Neutrophil (primary cell): ENCODE measurements around the gene DCDC2C.

Source experiments
- H3K27ac ChIP-seq: fragments of 200-600 bp; sonication (generic); 2 replicates; pipeline ENCODE4 v1.5.1; 2016; ENCODE audit warnings: mild to moderate bottlenecking, moderate library complexity
- H3K27me3 ChIP-seq: fragments of 200-600 bp; sonication (generic); 2 replicates; pipeline ENCODE4 v1.6.0; 2016; ENCODE audit warnings: mild to moderate bottlenecking
- H3K36me3 ChIP-seq: fragments of 200-600 bp; sonication (generic); 2 replicates; pipeline ENCODE4 v1.5.1; 2017
- H3K4me1 ChIP-seq, 2 experiments: fragments of 200-600 bp in 1 of 2; sonication (generic) in 1 of 2; 1 replicate in 1 of 2; 2 replicates in 1 of 2; pipeline versions ENCODE4 v1.5.1 to v1.6.1; 2013 to 2016; ENCODE audit warnings: low read depth in 1 of 2, low read length in 1 of 2, mild to moderate bottlenecking in 1 of 2, moderate library complexity in 1 of 2; ENCODE audit not compliant: control insufficient read depth in 1 of 2, insufficient read depth in 1 of 2
- H3K4me3 ChIP-seq, 2 experiments: fragments of 200-600 bp in 1 of 2; sonication (generic) in 1 of 2; 1 replicate in 1 of 2; 2 replicates in 1 of 2; pipeline ENCODE4 v1.5.1; 2013 to 2016; ENCODE audit warnings: low read depth in 1 of 2, low read length in 1 of 2, mild to moderate bottlenecking in 1 of 2, moderate library complexity in 1 of 2
- H3K9me3 ChIP-seq: fragments of 200-600 bp; sonication (generic); 2 replicates; pipeline ENCODE4 v1.5.1; 2016
- CTCF ChIP-seq: fragments of 200-600 bp; sonication (generic); IDR thresholded peaks from 2 replicates; pipeline ENCODE4 v1.5.1; 2016; ENCODE audit warnings: antibody characterized with exemption

The DCDC2C gene

GRCh38 chr2:3743951-3744555, 40.7 kb downstream of the DCDC2C start:
- H3K27me3 ChIP-seq: no peaks in the 10 kb centered on the region
- H3K4me3 ChIP-seq: no peak overlapping the region
- no peaks in the 10 kb centered on the region for H3K4me1 ChIP-seq
- TF ChIP-seq CTCF: no peak
- no peaks in the 10 kb centered on the region for H3K36me3 ChIP-seq
- no peak overlapping the region for H3K27ac ChIP-seq
- no peaks in the 10 kb centered on the region for H3K9me3 ChIP-seq

- no peaks in the 10 kb centered on the region for H3K36me3 ChIP-seq
- H3K4me1 ChIP-seq: peaks cover 0 to 2% of the 10 kb centered on the region in 2 experiments
- H3K9me3 ChIP-seq: no peaks in the 10 kb centered on the region
- no peak overlapping the region for H3K27ac ChIP-seq
- H3K27me3 ChIP-seq: no peaks in the 10 kb centered on the region
- H3K4me3 ChIP-seq: no peak overlapping the region
- no peak for TF ChIP-seq CTCF
Measured at GRCh38 chr2:3745920-3746319, 42.5 kb downstream of the DCDC2C start.

- H3K4me3 ChIP-seq: no peak overlapping the region
- TF ChIP-seq CTCF: no peak
- H3K9me3 ChIP-seq: no peaks in the 10 kb centered on the region
- H3K27me3 ChIP-seq: no peaks in the 10 kb centered on the region
- no peaks in the 10 kb centered on the region for H3K36me3 ChIP-seq
- no peak overlapping the region for H3K27ac ChIP-seq
- H3K4me1 ChIP-seq: peaks cover 11 to 13% of the 10 kb centered on the region in 2 experiments
Measured at GRCh38 chr2:3747032-3747654, 43.8 kb downstream of the DCDC2C start.

GRCh38 chr2:3747826-3748225, 44.5 kb downstream of the DCDC2C start:
- no peak overlapping the region for H3K27ac ChIP-seq
- H3K4me1 ChIP-seq: peaks cover 11 to 13% of the 10 kb centered on the region in 2 experiments
- no peaks in the 10 kb centered on the region for H3K36me3 ChIP-seq
- H3K4me3 ChIP-seq: no peak overlapping the region
- no peak for TF ChIP-seq CTCF
- no peaks in the 10 kb centered on the region for H3K9me3 ChIP-seq
- no peaks in the 10 kb centered on the region for H3K27me3 ChIP-seq

GRCh38 chr2:3749201-3749600, 45.8 kb downstream of the DCDC2C start:
- Histone ChIP-seq H3K4me3 (no peak overlapping the region), H3K36me3 (no peaks in the 10 kb centered on the region), H3K9me3 (no peaks in the 10 kb centered on the region), H3K4me1 (peaks cover 11 to 13% of the 10 kb centered on the region in 2 experiments), H3K27me3 (no peaks in the 10 kb centered on the region), H3K27ac (no peak overlapping the region)
- TF ChIP-seq CTCF: no peak
